Fibroblast of lung (primary cell): ENCODE results near the gene ADCY2.

Experiments used
- EZH2 ChIP-seq: IDR thresholded peaks from 2 replicates; pipeline ENCODE4 v1.5.1; 2012; ENCODE audit warnings: low read length, control low read depth, mild to moderate bottlenecking; ENCODE audit errors: missing control alignments
- TF ChIP-seq, protein P1 (sequence below), 2 donors: IDR thresholded peaks in 1 of 2; conservative IDR thresholded peaks in 1 of 2; 1 replicate in 1 of 2; 2 replicates in 1 of 2; pipeline ENCODE4 v1.5.1; 2011 to 2012; ENCODE audit warnings: low read length in 2 of 2, control low read depth in 1 of 2, inconsistent platforms in 1 of 2, low read depth in 1 of 2, mild to moderate bottlenecking in 1 of 2

DNA sequence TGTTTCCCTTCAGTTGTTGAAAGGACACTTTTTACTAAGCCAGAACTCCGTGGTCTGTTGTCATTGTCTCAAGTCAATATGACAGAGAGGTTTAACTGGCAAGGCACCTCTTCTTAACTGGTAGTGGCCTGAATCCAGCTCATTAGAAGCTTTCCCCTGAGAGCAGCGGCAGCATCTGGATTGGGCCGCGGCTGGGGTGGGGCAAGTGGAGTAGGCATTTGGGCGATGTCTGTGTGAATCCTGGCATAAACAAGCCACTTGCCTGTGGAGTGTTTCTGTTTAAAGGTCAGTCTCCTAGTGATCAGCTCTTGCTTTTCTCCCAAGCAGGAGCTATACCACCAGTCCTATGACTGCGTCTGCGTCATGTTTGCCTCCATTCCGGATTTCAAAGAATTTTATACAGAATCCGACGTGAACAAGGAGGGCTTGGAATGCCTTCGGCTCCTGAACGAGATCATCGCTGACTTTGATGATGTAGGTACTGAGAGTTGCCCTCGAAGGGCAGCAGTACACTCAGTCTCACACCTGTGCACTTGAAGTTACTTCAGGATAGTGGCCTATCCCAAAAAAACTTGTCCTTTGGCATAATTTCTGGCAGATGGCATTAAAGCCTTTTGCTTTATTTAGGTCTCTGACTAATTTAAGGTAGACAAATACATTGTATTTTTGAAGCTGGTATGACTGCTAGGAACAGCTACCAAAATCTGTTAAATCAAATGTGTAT lies 406.1 kb downstream of the ADCY2 start:
- TF ChIP-seq, protein P1, sequence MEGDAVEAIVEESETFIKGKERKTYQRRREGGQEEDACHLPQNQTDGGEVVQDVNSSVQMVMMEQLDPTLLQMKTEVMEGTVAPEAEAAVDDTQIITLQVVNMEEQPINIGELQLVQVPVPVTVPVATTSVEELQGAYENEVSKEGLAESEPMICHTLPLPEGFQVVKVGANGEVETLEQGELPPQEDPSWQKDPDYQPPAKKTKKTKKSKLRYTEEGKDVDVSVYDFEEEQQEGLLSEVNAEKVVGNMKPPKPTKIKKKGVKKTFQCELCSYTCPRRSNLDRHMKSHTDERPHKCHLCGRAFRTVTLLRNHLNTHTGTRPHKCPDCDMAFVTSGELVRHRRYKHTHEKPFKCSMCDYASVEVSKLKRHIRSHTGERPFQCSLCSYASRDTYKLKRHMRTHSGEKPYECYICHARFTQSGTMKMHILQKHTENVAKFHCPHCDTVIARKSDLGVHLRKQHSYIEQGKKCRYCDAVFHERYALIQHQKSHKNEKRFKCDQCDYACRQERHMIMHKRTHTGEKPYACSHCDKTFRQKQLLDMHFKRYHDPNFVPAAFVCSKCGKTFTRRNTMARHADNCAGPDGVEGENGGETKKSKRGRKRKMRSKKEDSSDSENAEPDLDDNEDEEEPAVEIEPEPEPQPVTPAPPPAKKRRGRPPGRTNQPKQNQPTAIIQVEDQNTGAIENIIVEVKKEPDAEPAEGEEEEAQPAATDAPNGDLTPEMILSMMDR (conservative IDR thresholded peaks at IDR 0.05 in 1 of 2, IDR thresholded peaks at IDR 0.05 in 1 of 2; ENCODE audit: low read depth in 1 of 2, low read length in 2 of 2): no peak
- TF ChIP-seq EZH2: no peak
